Right lobe of liver (tissue), 6 donors: ENCODE results near the gene NFIA. TPM values are rescaled to one million over a fixed set of nuclear protein-coding genes. Genes with fewer than 3 reads are reported as not detected.

Experiments used
- ATAC-seq, 4 donors: fragments of 200-7000 bp; cut with Tn5 transposase; one replicate each; pipeline ENCODE4 v1.9.1; 2020; ENCODE audit warnings: mild to moderate bottlenecking in 4 of 4, moderate library complexity in 4 of 4
- DNase-seq, 3 donors: peaks; one replicate each; pipeline ENCODE4 v3.0.0-alpha.2; 2020
- H3K27ac ChIP-seq, 3 donors: fragments of 200-600 bp; one replicate each; pipeline ENCODE4 v1.8.0; 2022
- H3K27me3 ChIP-seq, 2 donors: fragments of 200-600 bp; one replicate each; pipeline ENCODE4 v1.8.0; 2022
- H3K36me3 ChIP-seq, 4 donors: fragments of 200-600 bp; sonication (generic) in 1 of 4; one replicate each; pipeline versions ENCODE4 v1.5.1 to v1.8.0; 2017 to 2022; ENCODE audit warnings: control low read depth in 1 of 4
- H3K4me1 ChIP-seq, 4 donors: fragments of 200-600 bp; sonication (generic) in 1 of 4; one replicate each; pipeline versions ENCODE4 v1.5.1 to v1.8.0; 2017 to 2022; ENCODE audit warnings: control low read depth in 1 of 4
- H3K4me3 ChIP-seq, 3 donors: fragments of 200-600 bp; one replicate each; pipeline ENCODE4 v1.8.0; 2022
- H3K9me3 ChIP-seq, 4 donors: fragments of 200-600 bp; sonication (generic) in 1 of 4; one replicate each; pipeline versions ENCODE4 v1.5.1 to v1.8.0; 2017 to 2022; ENCODE audit warnings: control low read depth in 1 of 4
- POLR2A ChIP-seq: fragments of 450-650 bp; IDR thresholded peaks from one replicate; pipeline ENCODE4 v1.6.1; 2017; ENCODE audit warnings: antibody characterized with exemption, mild to moderate bottlenecking
- WGBS: methylation state at CpG from one replicate; pipeline ENCODE4 v1.1.6; 2018; ENCODE audit warnings: low coverage, low lambda C conversion rate; ENCODE audit not compliant: insufficient coverage; ENCODE audit errors: missing lambda C conversion rate; 5-methylcytosine and 5-hydroxymethylcytosine counted together
- intact Hi-C, 2 donors: fragments of 100-400 bp; cut with DNase I; formaldehyde crosslinking; loops; one replicate each; pipeline versions ENCODE4 v1.11.2 to v1.14.1; 2022
- total RNA-seq, 6 experiments: library from RNA; depleted of rRNA in 2 of 6; stranded (reverse); fragments of >200 nt in 2 of 6; fragmentation: NEBNext Ultra II Directional in 3 of 6; extraction: Animal tissue kit (Norgen Biotek cat#: 25700) in 3 of 6; gene quantifications; one replicate each; pipeline versions ENCODE4 v1.1.0 to v1.2.4, GENCODE V29; 2016 to 2023
- TF ChIP-seq, protein P1 (sequence below), 4 donors: fragments of 200-600 bp in 3 of 4; fragments of 450-650 bp in 1 of 4; IDR thresholded peaks; one replicate each; pipeline versions ENCODE4 v1.5.1 to v1.8.0; 2016 to 2022; ENCODE audit warnings: antibody characterized with exemption in 4 of 4, mild to moderate bottlenecking in 2 of 4
- donor health status: DM: no; HTN: yes; CAD: no.
- donor health status: DM: no; HTN: no; CAD: no.
- donor health status: DM: no; HTN: no; CAD: no.
- donor health status: DM: no; HTN: yes; CAD: no.
- donor health status: DM: no; HTN: yes; CAD: no.

The NFIA gene
- total RNA-seq, 6 experiments from 2014 or later = 36.7 to 97.2 (median 57.9) TPM

DNA sequence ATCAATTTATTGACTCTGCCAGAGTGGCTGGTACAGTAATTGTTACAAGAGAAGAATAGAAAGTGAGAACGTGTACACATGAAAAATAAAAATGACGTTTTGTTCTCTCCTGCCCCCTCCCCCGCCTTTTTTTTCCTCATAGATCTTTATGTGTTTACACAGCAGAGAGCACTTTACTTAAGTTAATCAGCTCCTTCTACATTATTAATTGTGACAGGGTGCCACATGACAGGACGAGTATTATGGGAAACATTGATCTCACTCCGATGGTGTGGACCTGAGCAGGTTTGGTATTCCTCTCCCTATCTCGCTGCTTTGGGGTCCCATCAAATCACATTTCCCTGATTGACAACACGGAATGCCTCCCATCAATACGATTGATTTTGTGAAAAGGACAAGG, 356.9 kb downstream of the NFIA start:
- H3K4me3 ChIP-seq = no peak overlapping the region
- WGBS = 83% methylated on average over 8 of the region's 8 CpGs
- DNase-seq = no peak

GRCh38 chr1:61441723-61442262, 359.4 kb downstream of the NFIA start:
- 79% methylated on average over 11 of the region's 11 CpGs for WGBS
- Histone ChIP-seq H3K27me3 (no peaks in the 10 kb centered on the region), H3K36me3 (no peaks in the 10 kb centered on the region), H3K4me1 (no peaks in the 10 kb centered on the region), H3K4me3 (no peak overlapping the region), H3K9me3 (no peaks in the 10 kb centered on the region), H3K27ac (peak overlapping the region in 1 of 3 donors; percentile 18)
- ATAC-seq (peak; percentile 32 to 63 (median 47)), DNase-seq (no peak)
- TF ChIP-seq, protein P1, sequence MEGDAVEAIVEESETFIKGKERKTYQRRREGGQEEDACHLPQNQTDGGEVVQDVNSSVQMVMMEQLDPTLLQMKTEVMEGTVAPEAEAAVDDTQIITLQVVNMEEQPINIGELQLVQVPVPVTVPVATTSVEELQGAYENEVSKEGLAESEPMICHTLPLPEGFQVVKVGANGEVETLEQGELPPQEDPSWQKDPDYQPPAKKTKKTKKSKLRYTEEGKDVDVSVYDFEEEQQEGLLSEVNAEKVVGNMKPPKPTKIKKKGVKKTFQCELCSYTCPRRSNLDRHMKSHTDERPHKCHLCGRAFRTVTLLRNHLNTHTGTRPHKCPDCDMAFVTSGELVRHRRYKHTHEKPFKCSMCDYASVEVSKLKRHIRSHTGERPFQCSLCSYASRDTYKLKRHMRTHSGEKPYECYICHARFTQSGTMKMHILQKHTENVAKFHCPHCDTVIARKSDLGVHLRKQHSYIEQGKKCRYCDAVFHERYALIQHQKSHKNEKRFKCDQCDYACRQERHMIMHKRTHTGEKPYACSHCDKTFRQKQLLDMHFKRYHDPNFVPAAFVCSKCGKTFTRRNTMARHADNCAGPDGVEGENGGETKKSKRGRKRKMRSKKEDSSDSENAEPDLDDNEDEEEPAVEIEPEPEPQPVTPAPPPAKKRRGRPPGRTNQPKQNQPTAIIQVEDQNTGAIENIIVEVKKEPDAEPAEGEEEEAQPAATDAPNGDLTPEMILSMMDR (IDR thresholded peaks at IDR 0.05) = no peak
- TF ChIP-seq POLR2A = no peak
- intact Hi-C loops = no loop called here

More for the DNA sequence above, 356.9 kb downstream of the NFIA start:
- H3K36me3 ChIP-seq = peaks cover 0 to 5% (median 0%) of the 10 kb centered on the region in 4 donors
- H3K27me3 ChIP-seq = no peaks in the 10 kb centered on the region
- TF ChIP-seq POLR2A = no peak
- TF ChIP-seq, protein P1 (IDR thresholded peaks at IDR 0.05) = no peak
- ATAC-seq = no peak
- intact Hi-C loops = no loop called here
- no peak overlapping the region for H3K27ac ChIP-seq
- H3K4me1 ChIP-seq = no peaks in the 10 kb centered on the region
- H3K9me3 ChIP-seq = no peaks in the 10 kb centered on the region

- 79% methylated on average over 2 of the region's 2 CpGs for WGBS
- Histone ChIP-seq H3K9me3 (no peaks in the 10 kb centered on the region), H3K27me3 (no peaks in the 10 kb centered on the region), H3K4me3 (no peak overlapping the region), H3K36me3 (no peaks in the 10 kb centered on the region), H3K4me1 (no peaks in the 10 kb centered on the region), H3K27ac (no peak overlapping the region)
- no peak for DNase-seq
- no peak for ATAC-seq
- no peak for TF ChIP-seq POLR2A
- TF ChIP-seq, protein P1 (IDR thresholded peaks at IDR 0.05) = no peak
- intact Hi-C loops = no loop called here
Measured at GRCh38 chr1:61442544-61442943, 360.2 kb downstream of the NFIA start.

DNA sequence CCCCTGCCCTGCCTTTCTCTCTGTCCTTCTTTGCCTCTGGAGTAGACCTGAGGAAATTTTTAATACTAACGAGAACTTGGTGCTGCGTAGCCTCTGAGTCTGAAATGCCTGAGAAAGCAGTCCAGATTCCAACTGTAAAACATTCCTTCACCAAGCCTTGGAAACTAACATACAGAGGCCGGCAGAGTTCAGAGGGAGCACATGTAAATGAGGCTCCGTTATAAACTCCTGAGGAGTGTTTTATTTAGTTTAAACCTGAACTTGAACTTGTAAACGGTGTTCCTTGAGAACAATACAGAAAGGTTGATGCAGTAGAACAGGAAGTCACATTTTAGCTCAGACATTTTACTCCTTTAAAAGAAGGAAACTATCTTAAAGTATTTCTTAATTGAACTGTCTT, 361.9 kb downstream of the NFIA start:
- DNase-seq = no peak
- Histone ChIP-seq H3K9me3 (no peaks in the 10 kb centered on the region), H3K27me3 (no peaks in the 10 kb centered on the region), H3K4me1 (peaks cover 0 to 2% (median 0%) of the 10 kb centered on the region in 4 donors), H3K4me3 (no peak overlapping the region), H3K27ac (no peak overlapping the region), H3K36me3 (no peaks in the 10 kb centered on the region)
- WGBS = 71% methylated on average over 5 of the region's 5 CpGs
- intact Hi-C loops = no loop called here
- TF ChIP-seq POLR2A = no peak
- TF ChIP-seq, protein P1 (IDR thresholded peaks at IDR 0.05) = no peak
- ATAC-seq = no peak
